ENCODE results near the gene MIGA1. TPM values are rescaled to one million over a fixed set of nuclear protein-coding genes. Genes with fewer than 3 reads are reported as not detected.
A peak's percentile ranks its signal among the peaks of the same experiment; 100 is the strongest.

Gene MIGA1
- total and polyA plus RNA-seq, 2 of the 13 experiments (the other 11 are each of a cell fraction or from before 2014, with no cell fraction given) = 3.8 to 6.6 TPM

DNA sequence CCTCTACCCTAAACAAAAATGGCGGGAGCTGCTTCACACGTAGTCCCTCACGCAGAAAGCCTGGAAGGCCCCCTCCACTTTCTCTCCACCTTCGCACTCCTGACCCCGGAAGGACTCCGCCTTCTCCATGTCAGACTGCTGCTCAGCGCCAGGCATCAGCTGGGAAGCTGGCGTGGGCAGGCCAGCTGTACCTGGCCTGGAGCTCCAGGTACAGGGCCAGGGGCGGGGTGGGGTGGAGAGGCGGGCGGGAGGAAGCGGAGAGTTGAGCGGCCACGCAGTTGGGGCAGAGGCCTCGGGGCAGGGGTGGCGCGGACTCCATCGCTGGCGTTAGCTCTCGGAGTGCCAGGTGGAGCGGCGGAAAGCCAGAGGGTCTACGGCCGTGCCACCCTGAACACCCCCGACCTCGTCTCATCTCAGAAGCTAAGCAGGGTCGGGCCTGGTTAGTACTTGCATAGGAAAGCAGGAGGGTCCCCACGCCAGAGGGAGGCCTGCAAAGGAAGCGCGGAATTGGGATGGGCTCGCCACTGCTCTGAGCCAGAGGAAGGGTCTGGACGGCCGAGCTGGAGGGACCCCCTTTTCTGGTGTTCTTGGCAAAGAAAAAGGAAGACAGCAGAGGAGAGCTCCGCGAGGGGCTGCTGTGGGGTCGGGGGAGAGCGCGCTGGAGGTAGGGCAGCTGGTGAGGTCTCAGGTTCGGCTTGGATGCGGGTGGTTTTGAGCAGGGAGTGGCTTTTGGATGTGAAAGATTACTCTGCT, at the start of gene MIGA1 (continued):
- TF ChIP-seq, protein P1, sequence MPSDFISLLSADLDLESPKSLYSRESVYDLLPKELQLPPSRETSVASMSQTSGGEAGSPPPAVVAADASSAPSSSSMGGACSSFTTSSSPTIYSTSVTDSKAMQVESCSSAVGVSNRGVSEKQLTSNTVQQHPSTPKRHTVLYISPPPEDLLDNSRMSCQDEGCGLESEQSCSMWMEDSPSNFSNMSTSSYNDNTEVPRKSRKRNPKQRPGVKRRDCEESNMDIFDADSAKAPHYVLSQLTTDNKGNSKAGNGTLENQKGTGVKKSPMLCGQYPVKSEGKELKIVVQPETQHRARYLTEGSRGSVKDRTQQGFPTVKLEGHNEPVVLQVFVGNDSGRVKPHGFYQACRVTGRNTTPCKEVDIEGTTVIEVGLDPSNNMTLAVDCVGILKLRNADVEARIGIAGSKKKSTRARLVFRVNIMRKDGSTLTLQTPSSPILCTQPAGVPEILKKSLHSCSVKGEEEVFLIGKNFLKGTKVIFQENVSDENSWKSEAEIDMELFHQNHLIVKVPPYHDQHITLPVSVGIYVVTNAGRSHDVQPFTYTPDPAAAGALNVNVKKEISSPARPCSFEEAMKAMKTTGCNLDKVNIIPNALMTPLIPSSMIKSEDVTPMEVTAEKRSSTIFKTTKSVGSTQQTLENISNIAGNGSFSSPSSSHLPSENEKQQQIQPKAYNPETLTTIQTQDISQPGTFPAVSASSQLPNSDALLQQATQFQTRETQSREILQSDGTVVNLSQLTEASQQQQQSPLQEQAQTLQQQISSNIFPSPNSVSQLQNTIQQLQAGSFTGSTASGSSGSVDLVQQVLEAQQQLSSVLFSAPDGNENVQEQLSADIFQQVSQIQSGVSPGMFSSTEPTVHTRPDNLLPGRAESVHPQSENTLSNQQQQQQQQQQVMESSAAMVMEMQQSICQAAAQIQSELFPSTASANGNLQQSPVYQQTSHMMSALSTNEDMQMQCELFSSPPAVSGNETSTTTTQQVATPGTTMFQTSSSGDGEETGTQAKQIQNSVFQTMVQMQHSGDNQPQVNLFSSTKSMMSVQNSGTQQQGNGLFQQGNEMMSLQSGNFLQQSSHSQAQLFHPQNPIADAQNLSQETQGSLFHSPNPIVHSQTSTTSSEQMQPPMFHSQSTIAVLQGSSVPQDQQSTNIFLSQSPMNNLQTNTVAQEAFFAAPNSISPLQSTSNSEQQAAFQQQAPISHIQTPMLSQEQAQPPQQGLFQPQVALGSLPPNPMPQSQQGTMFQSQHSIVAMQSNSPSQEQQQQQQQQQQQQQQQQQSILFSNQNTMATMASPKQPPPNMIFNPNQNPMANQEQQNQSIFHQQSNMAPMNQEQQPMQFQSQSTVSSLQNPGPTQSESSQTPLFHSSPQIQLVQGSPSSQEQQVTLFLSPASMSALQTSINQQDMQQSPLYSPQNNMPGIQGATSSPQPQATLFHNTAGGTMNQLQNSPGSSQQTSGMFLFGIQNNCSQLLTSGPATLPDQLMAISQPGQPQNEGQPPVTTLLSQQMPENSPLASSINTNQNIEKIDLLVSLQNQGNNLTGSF (CRISPR knock-in tag; IDR thresholded peaks at IDR 0.05) = no peak
- TF ChIP-seq CENPX (CRISPR knock-in tag; IDR thresholded peaks at IDR 0.05) (no peak), TCF7 (IDR thresholded peaks at IDR 0.05; ENCODE audit: low read depth) (no peak), ZNF598 (CRISPR knock-in tag; IDR thresholded peaks at IDR 0.05; ENCODE audit: borderline replicate concordance) (peak; percentile 80; the same call in 1 of the 2 replicates), CBFB (CRISPR knock-in tag; IDR thresholded peaks at IDR 0.05) (0 out of 2 replicates have a peak, but pooled peaks have one; percentile 44), ARNT (IDR thresholded peaks at IDR 0.05) (no peak), ZBTB21 (CRISPR knock-in tag; IDR thresholded peaks at IDR 0.05) (peak; percentile 68; the same call in 1 of the 2 replicates), FOXP1 (IDR thresholded peaks at IDR 0.05) (no peak), FOXP1 (CRISPR knock-in tag; IDR thresholded peaks at IDR 0.05) (no peak), POLR2A (IDR thresholded peaks at IDR 0.05; ENCODE audit: insufficient read depth in 1 of 2, low read depth in 2 of 2, low read length in 2 of 2) (peak; percentile 35 to 66; a peak in 3 of 4 replicates), PITX1 (CRISPR knock-in tag; IDR thresholded peaks at IDR 0.05) (peak; percentile 72; the same call in 1 of the 2 replicates), ZNF850 (CRISPR knock-in tag; conservative IDR thresholded peaks at IDR 0.05) (no peak), NFE2L1 (CRISPR knock-in tag; IDR thresholded peaks at IDR 0.05; ENCODE audit: borderline replicate concordance) (no peak), GATAD2A (CRISPR knock-in tag; IDR thresholded peaks at IDR 0.05) (peak; percentile 35), ZNF337 (CRISPR knock-in tag; IDR thresholded peaks at IDR 0.05; ENCODE audit: borderline replicate concordance, low read depth) (no peak), SIN3A (IDR thresholded peaks at IDR 0.05; ENCODE audit: borderline replicate concordance, low read depth, low read length) (peak; percentile 92), PRPF4 (IDR thresholded peaks at IDR 0.05; ENCODE audit: low read depth, low read length, poor library complexity, severe bottlenecking) (no peak)
- TF ChIP-seq, protein P2, sequence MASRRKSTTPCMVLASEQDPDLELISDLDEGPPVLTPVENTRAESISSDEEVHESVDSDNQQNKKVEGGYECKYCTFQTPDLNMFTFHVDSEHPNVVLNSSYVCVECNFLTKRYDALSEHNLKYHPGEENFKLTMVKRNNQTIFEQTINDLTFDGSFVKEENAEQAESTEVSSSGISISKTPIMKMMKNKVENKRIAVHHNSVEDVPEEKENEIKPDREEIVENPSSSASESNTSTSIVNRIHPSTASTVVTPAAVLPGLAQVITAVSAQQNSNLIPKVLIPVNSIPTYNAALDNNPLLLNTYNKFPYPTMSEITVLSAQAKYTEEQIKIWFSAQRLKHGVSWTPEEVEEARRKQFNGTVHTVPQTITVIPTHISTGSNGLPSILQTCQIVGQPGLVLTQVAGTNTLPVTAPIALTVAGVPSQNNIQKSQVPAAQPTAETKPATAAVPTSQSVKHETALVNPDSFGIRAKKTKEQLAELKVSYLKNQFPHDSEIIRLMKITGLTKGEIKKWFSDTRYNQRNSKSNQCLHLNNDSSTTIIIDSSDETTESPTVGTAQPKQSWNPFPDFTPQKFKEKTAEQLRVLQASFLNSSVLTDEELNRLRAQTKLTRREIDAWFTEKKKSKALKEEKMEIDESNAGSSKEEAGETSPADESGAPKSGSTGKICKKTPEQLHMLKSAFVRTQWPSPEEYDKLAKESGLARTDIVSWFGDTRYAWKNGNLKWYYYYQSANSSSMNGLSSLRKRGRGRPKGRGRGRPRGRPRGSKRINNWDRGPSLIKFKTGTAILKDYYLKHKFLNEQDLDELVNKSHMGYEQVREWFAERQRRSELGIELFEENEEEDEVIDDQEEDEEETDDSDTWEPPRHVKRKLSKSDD (CRISPR knock-in tag; IDR thresholded peaks at IDR 0.05; ENCODE audit: low read depth) = peak; percentile 70
- TF ChIP-seq, protein P3, sequence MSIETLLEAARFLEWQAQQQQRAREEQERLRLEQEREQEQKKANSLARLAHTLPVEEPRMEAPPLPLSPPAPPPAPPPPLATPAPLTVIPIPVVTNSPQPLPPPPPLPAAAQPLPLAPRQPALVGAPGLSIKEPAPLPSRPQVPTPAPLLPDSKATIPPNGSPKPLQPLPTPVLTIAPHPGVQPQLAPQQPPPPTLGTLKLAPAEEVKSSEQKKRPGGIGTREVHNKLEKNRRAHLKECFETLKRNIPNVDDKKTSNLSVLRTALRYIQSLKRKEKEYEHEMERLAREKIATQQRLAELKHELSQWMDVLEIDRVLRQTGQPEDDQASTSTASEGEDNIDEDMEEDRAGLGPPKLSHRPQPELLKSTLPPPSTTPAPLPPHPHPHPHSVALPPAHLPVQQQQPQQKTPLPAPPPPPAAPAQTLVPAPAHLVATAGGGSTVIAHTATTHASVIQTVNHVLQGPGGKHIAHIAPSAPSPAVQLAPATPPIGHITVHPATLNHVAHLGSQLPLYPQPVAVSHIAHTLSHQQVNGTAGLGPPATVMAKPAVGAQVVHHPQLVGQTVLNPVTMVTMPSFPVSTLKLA (IDR thresholded peaks at IDR 0.05) = no peak
- TF ChIP-seq, protein P4, sequence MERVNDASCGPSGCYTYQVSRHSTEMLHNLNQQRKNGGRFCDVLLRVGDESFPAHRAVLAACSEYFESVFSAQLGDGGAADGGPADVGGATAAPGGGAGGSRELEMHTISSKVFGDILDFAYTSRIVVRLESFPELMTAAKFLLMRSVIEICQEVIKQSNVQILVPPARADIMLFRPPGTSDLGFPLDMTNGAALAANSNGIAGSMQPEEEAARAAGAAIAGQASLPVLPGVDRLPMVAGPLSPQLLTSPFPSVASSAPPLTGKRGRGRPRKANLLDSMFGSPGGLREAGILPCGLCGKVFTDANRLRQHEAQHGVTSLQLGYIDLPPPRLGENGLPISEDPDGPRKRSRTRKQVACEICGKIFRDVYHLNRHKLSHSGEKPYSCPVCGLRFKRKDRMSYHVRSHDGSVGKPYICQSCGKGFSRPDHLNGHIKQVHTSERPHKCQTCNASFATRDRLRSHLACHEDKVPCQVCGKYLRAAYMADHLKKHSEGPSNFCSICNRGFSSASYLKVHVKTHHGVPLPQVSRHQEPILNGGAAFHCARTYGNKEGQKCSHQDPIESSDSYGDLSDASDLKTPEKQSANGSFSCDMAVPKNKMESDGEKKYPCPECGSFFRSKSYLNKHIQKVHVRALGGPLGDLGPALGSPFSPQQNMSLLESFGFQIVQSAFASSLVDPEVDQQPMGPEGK (CRISPR knock-in tag; IDR thresholded peaks at IDR 0.05) = peak; percentile 82; the same call in 1 of the 2 replicates

All from HepG2 (cell line).